NCI-H345 (cell line): Measurements from ENCODE around the gene RAB4A.
"Not testable (repeated sequence)": the region's sequence is repeated elsewhere in the genome, so short reads cannot be mapped to it uniquely, and the experiment has no call there.

Source experiments
- DNase-seq: peaks from one replicate; lab custom pipeline; 2025; lab: John Stamatoyannopoulos, UW

The RAB4A gene

GRCh38 chr1:229272164-229273158, 1.6 kb downstream of the RAB4A start:
- DNase-seq = no peak

GRCh38 chr1:229273507-229274232, 2.8 kb downstream of the RAB4A start:
- no peak for DNase-seq

- DNase-seq = no peak
Observed at GRCh38 chr1:229275005-229275404, 4.1 kb downstream of the RAB4A start.

GRCh38 chr1:229278120-229278741, 7.3 kb downstream of the RAB4A start:
- DNase-seq = no peak

GRCh38 chr1:229279242-229279641, 8.3 kb downstream of the RAB4A start:
- DNase-seq = no peak

- no peak for DNase-seq
Observed at GRCh38 chr1:229280037-229280828, 9.3 kb downstream of the RAB4A start.

DNA sequence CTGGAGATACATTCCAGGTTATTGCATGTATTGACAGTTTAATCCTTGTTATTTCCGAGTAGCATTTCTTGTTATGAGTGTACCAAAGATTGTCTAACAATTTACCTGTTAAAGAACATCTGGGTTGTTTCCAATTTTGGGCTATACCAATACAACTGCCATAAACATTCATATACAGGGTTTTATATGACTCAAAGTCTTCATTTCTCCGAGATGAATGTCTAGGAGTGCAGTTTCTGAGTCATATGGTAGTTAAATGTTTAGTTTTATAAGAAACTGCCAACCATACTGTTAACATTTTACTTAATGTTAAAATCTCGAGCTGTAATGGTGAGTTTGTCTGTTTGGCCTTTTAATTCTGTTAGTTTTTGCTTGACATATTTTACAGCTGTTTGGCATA, 10.0 kb downstream of the RAB4A start:
- no peak for DNase-seq

DNA sequence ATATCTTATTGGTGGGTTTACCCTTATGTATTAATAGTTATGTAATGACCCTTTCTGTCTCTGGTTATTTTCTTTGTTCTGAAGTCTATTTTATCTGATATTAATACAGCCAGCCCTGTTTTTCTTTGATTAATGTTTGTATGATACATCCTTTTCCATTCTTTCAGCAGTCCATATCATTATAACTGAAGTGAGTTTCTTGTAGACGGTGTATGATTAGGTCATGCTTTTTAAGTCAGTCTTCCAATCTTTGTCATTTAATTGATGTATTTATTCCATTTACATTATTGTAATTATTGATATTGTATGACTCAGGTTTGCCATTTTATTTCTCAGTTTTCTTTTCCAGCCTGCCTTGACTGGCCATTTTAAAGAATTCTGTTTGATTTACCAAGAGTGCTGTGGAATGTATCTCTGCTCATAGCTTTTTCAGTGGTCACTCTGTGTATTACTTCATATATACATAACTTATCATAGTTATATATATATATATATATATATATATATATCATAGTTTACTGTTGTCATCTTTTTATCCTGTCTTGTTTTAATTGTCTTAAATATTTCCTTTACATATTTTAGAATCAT, 10.5 kb downstream of the RAB4A start:
- DNase-seq = no peak

- DNase-seq = no peak
Observed at GRCh38 chr1:229282295-229282823, 11.4 kb downstream of the RAB4A start.

- DNase-seq = no peak
Observed at GRCh38 chr1:229283183-229283611, 12.3 kb downstream of the RAB4A start.

DNA sequence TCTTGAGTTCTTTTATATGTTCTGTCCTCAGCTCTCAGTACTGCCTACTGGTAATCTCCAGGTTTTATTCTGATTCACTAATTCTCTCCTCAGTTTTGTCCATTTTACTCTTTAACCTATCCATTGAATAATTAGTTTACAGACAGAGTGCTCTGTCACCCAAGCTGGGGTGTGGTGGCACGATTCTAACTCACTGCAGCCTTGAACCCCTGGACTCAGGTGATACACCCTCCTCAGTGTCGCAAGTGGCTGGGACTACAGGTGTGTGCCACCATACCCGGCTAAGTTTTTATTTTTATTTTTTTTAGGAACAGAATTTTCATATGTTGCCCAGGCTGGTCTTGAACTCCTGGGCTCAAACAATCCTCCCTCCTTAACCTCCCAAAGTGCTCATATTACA, 14.0 kb downstream of the RAB4A start:
- DNase-seq = no peak

DNA sequence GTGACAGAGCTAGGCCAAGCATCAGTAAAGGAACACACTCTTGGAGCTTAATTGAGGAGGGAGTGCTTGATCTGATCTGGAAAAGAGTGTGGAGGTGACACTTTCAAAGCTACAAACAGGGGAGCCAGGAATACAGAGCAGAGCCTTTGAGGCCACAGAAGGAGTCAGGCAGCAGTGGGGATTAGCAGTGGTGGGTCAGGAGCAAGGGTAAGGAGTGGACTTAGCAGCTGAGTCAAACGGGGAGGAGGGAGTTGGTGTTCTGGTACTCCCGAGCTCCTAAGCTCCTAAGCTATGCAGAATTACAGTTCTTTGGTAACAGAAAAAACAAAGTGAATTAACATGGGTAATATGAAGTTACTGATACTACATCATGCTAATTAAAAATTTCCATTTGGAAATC, 14.5 kb downstream of the RAB4A start:
- DNase-seq = no peak

GRCh38 chr1:229286099-229286766, 15.3 kb downstream of the RAB4A start:
- no peak for DNase-seq

- DNase-seq = no peak
Observed at GRCh38 chr1:229287267-229287666, 16.4 kb downstream of the RAB4A start.

DNA sequence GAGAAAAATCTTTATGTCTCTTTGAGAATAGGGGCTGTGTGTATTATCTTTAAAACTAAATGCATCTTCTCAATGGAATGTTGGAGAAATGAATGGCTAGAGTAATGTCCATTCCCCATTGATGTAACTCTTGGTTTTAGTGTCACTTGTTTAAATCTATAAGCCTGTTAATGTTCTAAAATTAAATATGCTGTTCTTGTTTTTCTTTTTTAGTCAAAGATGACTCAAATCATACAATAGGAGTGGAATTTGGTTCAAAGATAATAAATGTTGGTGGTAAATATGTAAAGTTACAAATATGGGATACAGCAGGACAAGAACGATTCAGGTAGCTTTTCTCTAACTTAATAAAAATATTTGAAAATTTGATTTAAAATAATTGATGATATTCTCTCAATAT, 17.6 kb downstream of the RAB4A start:
- DNase-seq = no peak

GRCh38 chr1:229291686-229292085, 20.8 kb downstream of the RAB4A start:
- not testable (repeated sequence) for DNase-seq

DNA sequence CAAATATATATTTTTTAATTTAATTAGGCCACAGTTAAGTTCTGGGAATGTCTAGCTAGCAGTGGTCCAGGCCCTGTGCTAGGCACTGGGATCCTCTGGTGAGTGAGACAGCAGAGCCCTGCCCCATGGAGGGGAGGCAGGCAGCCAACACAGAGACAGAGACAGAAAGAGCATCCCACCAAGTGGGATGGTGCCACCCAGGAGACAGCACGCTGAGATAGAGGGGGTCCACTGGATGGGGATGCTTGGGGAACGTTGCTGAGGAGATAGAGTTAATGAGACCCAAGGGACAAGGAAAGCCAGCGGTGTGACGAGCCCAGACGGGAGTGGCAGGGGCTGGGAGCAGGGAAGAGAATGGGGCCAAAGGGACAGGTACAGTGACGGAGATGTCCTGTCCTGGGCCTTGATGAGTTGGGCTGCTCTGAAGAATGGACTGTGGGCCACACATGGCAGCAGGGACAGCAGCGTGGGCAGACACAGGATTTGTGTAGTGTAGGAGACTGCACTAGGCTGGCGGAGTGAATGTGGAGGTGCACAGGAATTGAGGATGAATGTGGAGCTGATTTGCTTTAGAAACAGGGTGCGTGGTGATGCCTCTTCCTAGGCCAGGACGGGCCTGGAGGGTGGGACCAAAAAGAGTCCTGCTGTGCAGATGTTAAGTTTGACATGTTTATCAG, 22.8 kb downstream of the RAB4A start:
- DNase-seq = no peak

DNA sequence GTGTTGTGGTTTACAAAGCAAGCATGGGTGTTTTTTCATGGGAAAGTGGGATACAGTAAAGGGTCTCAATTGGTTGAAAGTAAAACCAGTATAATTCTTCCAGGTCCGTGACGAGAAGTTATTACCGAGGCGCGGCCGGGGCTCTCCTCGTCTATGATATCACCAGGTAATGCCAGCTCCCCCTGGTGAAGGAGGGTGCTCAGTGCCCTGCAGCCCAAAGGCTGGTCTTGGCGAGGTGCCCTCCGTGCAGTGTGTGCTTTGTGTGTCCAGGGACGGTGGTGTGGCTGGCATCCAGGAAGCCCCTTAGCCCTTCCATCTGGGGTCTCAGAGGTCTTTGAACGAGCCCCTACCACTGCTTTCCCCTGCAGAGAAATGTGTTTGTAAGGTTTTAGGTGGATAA, 24.8 kb downstream of the RAB4A start:
- DNase-seq = no peak

DNA sequence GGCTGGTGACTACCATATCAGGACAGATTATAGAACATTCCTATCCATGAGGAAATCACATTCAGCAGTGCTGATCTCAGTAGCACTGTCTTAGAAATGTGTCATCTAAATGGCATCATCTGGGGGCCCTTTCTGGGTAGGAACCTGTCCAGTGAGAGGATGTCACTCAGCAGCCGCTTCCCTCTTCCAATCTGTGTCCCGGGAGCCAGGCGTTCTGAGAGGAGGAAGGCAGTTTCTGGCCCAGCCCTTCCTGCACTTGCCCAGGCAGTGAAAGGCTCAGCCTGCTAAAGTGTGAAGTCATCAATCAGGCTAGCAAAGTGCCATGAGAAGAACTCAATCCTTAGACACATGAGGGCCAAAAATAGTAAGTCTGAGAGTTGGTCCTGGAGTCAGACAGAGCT, 25.6 kb downstream of the RAB4A start:
- no peak for DNase-seq

GRCh38 chr1:229297746-229298145, 26.8 kb downstream of the RAB4A start:
- DNase-seq = no peak
